ENCODE data around the gene STIM2. TPM values are rescaled to one million over a fixed set of nuclear protein-coding genes. Genes with fewer than 3 reads are reported as not detected.

Gene STIM2
- total and polyA plus RNA-seq, 9 of the 15 experiments (the other 6 are each of a cell fraction or from before 2014, with no cell fraction given): 7.2 to 26.8 (median 15.4) TPM

- intact Hi-C loops (cut with micrococcal nuclease) (no loop called here), in situ Hi-C loops (cut with MboI) (no loop called here)
- Histone ChIP-seq H3K4me3 (no peak overlapping the region), H3K4me2 (ENCODE audit: insufficient read depth, low read length) (no peak overlapping the region), H3K79me2 (ENCODE audit: control insufficient read depth, insufficient read depth, low read length) (no peaks in the 10 kb centered on the region), H3K9ac (ENCODE audit: insufficient read depth in 1 of 2, low read depth in 2 of 2, low read length in 2 of 2) (no peak overlapping the region), H2AFZ (ENCODE audit: low read depth, low read length) (no peak overlapping the region), H3K27me3 (ENCODE audit: control insufficient read depth in 2 of 2, insufficient read depth in 2 of 2, low read length in 2 of 2) (no peaks in the 10 kb centered on the region), H3K9me1 (ENCODE audit: control insufficient read depth, insufficient read depth, low read length) (no peaks in the 10 kb centered on the region), H3K27ac (ENCODE audit: extremely low read depth, low read depth, low read length) (no peak overlapping the region), H3K4me1 (replicated peaks in 1 of 2; ENCODE audit: control insufficient read depth in 2 of 2, insufficient read depth in 2 of 2, low read length in 2 of 2) (no peaks in the 10 kb centered on the region), H3K9me3 (replicated peaks; ENCODE audit: control insufficient read depth, insufficient read depth, low read depth, low read length) (no peaks in the 10 kb centered on the region), H4K20me1 (replicated peaks; ENCODE audit: control insufficient read depth, insufficient read depth, low read length) (no peaks in the 10 kb centered on the region), H3K36me3 (ENCODE audit: control insufficient read depth, insufficient read depth, low read length) (no peaks in the 10 kb centered on the region)
- no peak for FAIRE-seq
- no peak for DNase-seq (ENCODE audit: extremely low read depth in 1 of 4, low spot score in 3 of 4)
- 77% methylated on average over 4 of the region's 4 CpGs for WGBS (ENCODE audit: insufficient coverage, low coverage, missing lambda C conversion rate)
- ChIA-PET CTCF (ENCODE audit: low intra/inter-chr PET ratio) (no interaction called here), POLR2A (no interaction called here)
- TF ChIP-seq ZNF175 (CRISPR knock-in tag; IDR thresholded peaks at IDR 0.05; ENCODE audit: low read depth) (no peak), ADNP (tag; IDR thresholded peaks at IDR 0.05) (no peak), MYNN (IDR thresholded peaks at IDR 0.05) (no peak), MYNN (CRISPR knock-in tag; IDR thresholded peaks at IDR 0.05) (no peak), TAF15 (IDR thresholded peaks at IDR 0.05; ENCODE audit: low read depth, low read length) (no peak), HNRNPL (IDR thresholded peaks at IDR 0.05; ENCODE audit: low read depth, low read length) (no peak), ZBTB5 (IDR thresholded peaks at IDR 0.05) (no peak), KDM2B (CRISPR knock-in tag; IDR thresholded peaks at IDR 0.05) (no peak), THRAP3 (IDR thresholded peaks at IDR 0.05; ENCODE audit: borderline replicate concordance) (no peak), NFXL1 (CRISPR knock-in tag; IDR thresholded peaks at IDR 0.05) (no peak), DDX20 (tag; IDR thresholded peaks at IDR 0.05; ENCODE audit: low read depth) (no peak), KLF13 (tag; IDR thresholded peaks at IDR 0.05; ENCODE audit: borderline replicate concordance, low read depth) (no peak)
- ATAC-seq: no peak
- no TSS peak for BruUV-seq (replicated peaks)
Observed at GRCh38 chr4:27023366-27023765, 162.7 kb downstream of the STIM2 start.

All from K562 (cell line).